GM23338 (cell line): ENCODE measurements around the gene GSTP1. TPM values are rescaled to one million over a fixed set of nuclear protein-coding genes. Genes with fewer than 3 reads are reported as not detected.

Experiments
- ATAC-seq: fragments of 200-7000 bp; cut with Tn5 transposase; 3 replicates; pipeline ENCODE4 v1.9.1; 2020
- DNase-seq: peaks from one replicate; pipeline ENCODE4 v3.0.0-alpha.2; 2015; ENCODE audit warnings: low spot score
- H2AFZ ChIP-seq: fragments of 200-600 bp; sonication (generic); 2 replicates; pipeline ENCODE4 v1.8.0; 2016; ENCODE audit warnings: antibody characterized with exemption, mild to moderate bottlenecking, moderate library complexity
- H3F3A ChIP-seq: fragments of 200-600 bp; sonication (generic); replicated peaks from 2 replicates; pipeline ENCODE4 v1.8.0; 2017; ENCODE audit warnings: antibody characterized with exemption, mixed run types, low read depth
- H3K27ac ChIP-seq: fragments of 200-600 bp; sonication (generic); 2 replicates; pipeline ENCODE4 v1.6.1; 2016; ENCODE audit warnings: low read depth
- H3K27me3 ChIP-seq: fragments of 200-600 bp; sonication (generic); 2 replicates; pipeline ENCODE4 v1.8.0; 2016; ENCODE audit warnings: mild to moderate bottlenecking, mixed run types, moderate library complexity; ENCODE audit not compliant: insufficient read depth
- H3K36me3 ChIP-seq: fragments of 200-600 bp; sonication (generic); 2 replicates; pipeline ENCODE4 v1.8.0; 2016; ENCODE audit warnings: mild to moderate bottlenecking; ENCODE audit not compliant: insufficient read depth
- H3K4me1 ChIP-seq: fragments of 200-600 bp; sonication (generic); 2 replicates; pipeline ENCODE4 v1.8.0; 2016; ENCODE audit warnings: mild to moderate bottlenecking, moderate library complexity; ENCODE audit not compliant: insufficient read depth
- H3K4me2 ChIP-seq: fragments of 200-600 bp; sonication (generic); 2 replicates; pipeline ENCODE4 v1.7.1; 2017; ENCODE audit warnings: mixed run types
- H3K4me3 ChIP-seq: fragments of 200-600 bp; sonication (generic); 2 replicates; pipeline ENCODE4 v1.6.1; 2016; ENCODE audit warnings: mixed run types
- H3K79me2 ChIP-seq: fragments of 200-600 bp; sonication (generic); replicated peaks from 2 replicates; pipeline ENCODE4 v1.8.0; 2017; ENCODE audit warnings: mild to moderate bottlenecking; ENCODE audit not compliant: insufficient read depth
- H3K9me2 ChIP-seq: fragments of 200-600 bp; sonication (generic); 2 replicates; pipeline ENCODE4 v1.8.0; 2017; ENCODE audit not compliant: insufficient read depth
- H4K20me1 ChIP-seq: fragments of 200-600 bp; sonication (generic); replicated peaks from 2 replicates; pipeline ENCODE4 v1.8.0; 2017; ENCODE audit warnings: mild to moderate bottlenecking; ENCODE audit not compliant: insufficient read depth
- H3K27ac Mint-ChIP-seq: 2 replicates; pipeline ENCODE4 v1.8.0; 2020; ENCODE audit warnings: inconsistent platforms, mild to moderate bottlenecking, moderate library complexity, mixed read lengths
- H3K27me3 Mint-ChIP-seq: 3 replicates; pipeline ENCODE4 v1.8.0; 2022; ENCODE audit warnings: low read depth, mild to moderate bottlenecking, moderate library complexity, mixed read lengths, inconsistent platforms; ENCODE audit not compliant: insufficient read depth, poor library complexity
- H3K36me3 Mint-ChIP-seq: 3 replicates; pipeline ENCODE4 v1.8.0; 2021; ENCODE audit warnings: low read depth, mild to moderate bottlenecking, inconsistent platforms, moderate library complexity, mixed read lengths
- H3K4me1 Mint-ChIP-seq: 3 replicates; pipeline ENCODE4 v1.8.0; 2020; ENCODE audit warnings: mild to moderate bottlenecking, inconsistent platforms, mixed read lengths
- H3K4me3 Mint-ChIP-seq: 3 replicates; pipeline ENCODE4 v1.8.0; 2021; ENCODE audit warnings: moderate library complexity, mild to moderate bottlenecking, inconsistent platforms, mixed read lengths
- H3K9me3 Mint-ChIP-seq: 3 replicates; pipeline ENCODE4 v1.8.0; 2020; ENCODE audit warnings: moderate library complexity, mild to moderate bottlenecking, inconsistent platforms, mixed read lengths
- CREB1 ChIP-seq: fragments of 250-450 bp; sonication (Bioruptor Pico); IDR thresholded peaks from 2 replicates; pipeline ENCODE4 v1.5.0; 2020; ENCODE audit warnings: low read depth, mild to moderate bottlenecking, moderate library complexity
- ETS1 ChIP-seq: IDR thresholded peaks from 2 replicates; pipeline ENCODE4 v1.6.1; 2016; ENCODE audit warnings: antibody characterized with exemption
- EZH2phosphoT487 ChIP-seq: fragments of 200-600 bp; sonication (generic); IDR thresholded peaks from one replicate; pipeline ENCODE4 v1.8.1; 2018; ENCODE audit warnings: antibody characterized with exemption; ENCODE audit not compliant: unreplicated experiment
- REST ChIP-seq: IDR thresholded peaks from one replicate; pipeline ENCODE4 v1.6.1; 2018; ENCODE audit warnings: antibody characterized with exemption; ENCODE audit not compliant: unreplicated experiment
- ZNF114 ChIP-seq: fragments of 250-450 bp; sonication (Bioruptor Pico); IDR thresholded peaks from 2 replicates; pipeline ENCODE4 v1.5.0; 2020; ENCODE audit warnings: mild to moderate bottlenecking, moderate library complexity
- ZNF331 ChIP-seq: fragments of 250-450 bp; sonication (Bioruptor Pico); IDR thresholded peaks from 2 replicates; pipeline ENCODE4 v1.5.0; 2020; ENCODE audit warnings: low read depth, mild to moderate bottlenecking, moderate library complexity
- ZNF462 ChIP-seq: fragments of 250-450 bp; sonication (Bioruptor Pico); IDR thresholded peaks from 2 replicates; pipeline ENCODE4 v1.5.0; 2020; ENCODE audit warnings: mild to moderate bottlenecking, moderate library complexity
- polyA plus RNA-seq: library from polyadenylated mRNA; unstranded; fragments of >200 nt; fragmentation: Nextera tagmentation; extraction: Ambion mirVana; gene quantifications from 2 replicates; pipeline ENCODE4 v1.2.1, GENCODE V29; 2016
- total RNA-seq: library from RNA; depleted of rRNA; stranded (reverse); fragments of >200 nt; shearing (Covaris generic); gene quantifications from 2 replicates; pipeline ENCODE4 v1.2.3, GENCODE V29; 2014

GSTP1 gene
- total and polyA plus RNA-seq, 2 experiments from 2014 or later = 1,776 to 1,881 TPM

- Mint-ChIP-seq H3K4me3 (no peak overlapping the region; the same call in 2 of the 3 replicates), H3K36me3 (no peaks in the 10 kb centered on the region), H3K9me3 (peaks cover 10% of the 10 kb centered on the region; the same call in 2 of the 3 replicates), H3K4me1 (peaks cover 13% of the 10 kb centered on the region), H3K27me3 (peaks cover 18% of the 10 kb centered on the region), H3K27ac (no peak overlapping the region)
- no peak for DNase-seq
- H2AFZ ChIP-seq = no peak overlapping the region
- no peaks in the 10 kb centered on the region for H4K20me1 ChIP-seq
- TF ChIP-seq CREB1 (CRISPR knock-in tag) = no peak
- no peak for TF ChIP-seq ETS1
- no peak for TF ChIP-seq REST
- TF ChIP-seq ZNF462 (CRISPR knock-in tag) = no peak
- TF ChIP-seq EZH2phosphoT487 = no peak
- no peak for TF ChIP-seq ZNF114 (CRISPR knock-in tag)
- no peak for TF ChIP-seq ZNF331
- H3K27ac ChIP-seq = no peak overlapping the region
- H3F3A ChIP-seq = no peaks in the 10 kb centered on the region
- H3K4me2 ChIP-seq = no peak overlapping the region
- no peak for ATAC-seq
- H3K9me2 ChIP-seq = no peaks in the 10 kb centered on the region
- no peak overlapping the region for H3K4me3 ChIP-seq
- H3K4me1 ChIP-seq = peaks cover 12% of the 10 kb centered on the region; the same call in 1 of the 2 replicates
- H3K79me2 ChIP-seq = no peaks in the 10 kb centered on the region
- H3K36me3 ChIP-seq = no peaks in the 10 kb centered on the region
- no peaks in the 10 kb centered on the region for H3K27me3 ChIP-seq
Measured at GRCh38 chr11:67574938-67575337, 8.7 kb upstream of the GSTP1 start.
